GM12878 (cell line): ENCODE results near the gene ERAL1. TPM values are rescaled to one million over a fixed set of nuclear protein-coding genes. Genes with fewer than 3 reads are reported as not detected.
A peak's percentile ranks its signal among the peaks of the same experiment; 100 is the strongest.

Experiments used
- BHLHE40 ChIP-seq, 2 experiments: fragments of 450-650 bp in 1 of 2; IDR thresholded peaks; 2 replicates each; pipeline ENCODE4 v1.6.1; 2011 to 2017; ENCODE audit warnings: low read depth in 2 of 2, borderline replicate concordance in 1 of 2, improper control_type of control experiment in 1 of 2, low read length in 1 of 2, mild to moderate bottlenecking in 1 of 2
- BRCA1 ChIP-seq: IDR thresholded peaks from 2 replicates; pipeline ENCODE4 v1.6.1; 2011; ENCODE audit warnings: low read depth, low read length, improper control_type of control experiment
- CBFB ChIP-seq: IDR thresholded peaks from 2 replicates; pipeline ENCODE4 v1.6.1; 2016; ENCODE audit warnings: antibody characterized with exemption, low read depth
- CHD4 ChIP-seq: fragments of 200-600 bp; sonication (generic); IDR thresholded peaks from 2 replicates; pipeline ENCODE4 v1.6.1; 2016; ENCODE audit warnings: mild to moderate bottlenecking
- FOS ChIP-seq: IDR thresholded peaks from 3 replicates; pipeline ENCODE4 v1.6.1; 2011; ENCODE audit warnings: borderline replicate concordance; ENCODE audit not compliant: insufficient read length; ENCODE audit errors: extremely low read depth
- MTA3 ChIP-seq: IDR thresholded peaks from 2 replicates; pipeline ENCODE4 v1.6.1; 2012; ENCODE audit warnings: low read length, inconsistent platforms, borderline replicate concordance
- NRF1 ChIP-seq: conservative IDR thresholded peaks from 2 replicates; pipeline ENCODE4 v1.6.1; 2011; ENCODE audit warnings: mild to moderate bottlenecking, low read depth, low read length, improper control_type of control experiment
- PAX5 ChIP-seq: IDR thresholded peaks from 2 replicates; pipeline ENCODE4 v1.6.1; 2011; ENCODE audit warnings: low read depth, low read length, borderline replicate concordance
- POLR2A ChIP-seq: IDR thresholded peaks from 2 replicates; pipeline ENCODE4 v1.6.1; 2011; ENCODE audit warnings: low read depth, mild to moderate bottlenecking, low read length
- POLR2AphosphoS2 ChIP-seq: IDR thresholded peaks from 2 replicates; pipeline ENCODE4 v1.6.1; 2011; ENCODE audit warnings: low read depth, mild to moderate bottlenecking, low read length, improper control_type of control experiment, moderate library complexity
- RFX5 ChIP-seq: IDR thresholded peaks from 2 replicates; pipeline ENCODE4 v1.6.1; 2011; ENCODE audit warnings: low read depth, low read length, improper control_type of control experiment
- RUNX3 ChIP-seq: IDR thresholded peaks from 2 replicates; pipeline ENCODE4 v1.6.1; 2012; ENCODE audit warnings: low read length, inconsistent platforms
- SMC3 ChIP-seq: IDR thresholded peaks from 2 replicates; pipeline ENCODE4 v1.6.1; 2011; ENCODE audit warnings: low read length, improper control_type of control experiment, borderline replicate concordance
- SPI1 ChIP-seq: IDR thresholded peaks from 2 replicates; pipeline ENCODE4 v1.6.1; 2011; ENCODE audit warnings: low read depth, mild to moderate bottlenecking, low read length, moderate library complexity, borderline replicate concordance; ENCODE audit not compliant: insufficient read depth
- SUZ12 ChIP-seq: fragments of 200-600 bp; sonication (generic); IDR thresholded peaks from one replicate; pipeline ENCODE4 v1.6.1; 2018; ENCODE audit warnings: antibody characterized with exemption, mild to moderate bottlenecking; ENCODE audit not compliant: unreplicated experiment
- TARDBP ChIP-seq: IDR thresholded peaks from 2 replicates; pipeline ENCODE4 v1.6.1; 2016; ENCODE audit warnings: borderline replicate concordance
- YY1 ChIP-seq: IDR thresholded peaks from 2 replicates; pipeline ENCODE4 v1.6.1; 2011; ENCODE audit warnings: low read depth, mild to moderate bottlenecking, low read length
- ZNF274 ChIP-seq: IDR thresholded peaks from one replicate; pipeline ENCODE4 v1.8.0; 2011; ENCODE audit not compliant: insufficient read length, insufficient read depth
- polyA plus RNA-seq, 11 experiments: library from polyadenylated mRNA; depleted of rRNA in 4 of 11; unstranded in 6 of 11; stranded (reverse) in 5 of 11; fragments of >200 nt; fragmentation: Nextera tagmentation in 4 of 11; fragmentation: Illumina TruSeq in 1 of 11; extraction: Ambion mirVana in 4 of 11; extraction: Trizol in 1 of 11; gene quantifications; 1 replicate in 1 of 11; 2 replicates in 10 of 11; pipeline versions ENCODE4 v1.2.1 to v1.2.3, GENCODE V29; 2011 to 2016; ENCODE audit warnings: inconsistent platforms in 2 of 11, missing spikeins in 2 of 11, low read depth in 1 of 11
- total RNA-seq, 4 experiments: library from RNA; depleted of rRNA in 3 of 4; stranded (reverse); fragments of >200 nt in 3 of 4; fragmentation: Illumina TruSeq in 1 of 4; extraction: Trizol in 1 of 4; gene quantifications; 2 replicates each; pipeline versions ENCODE4 v1.2.1 to v1.2.3, GENCODE V29; 2013 to 2021
- TF ChIP-seq, protein P1 (sequence below): fragments of 450-650 bp; formaldehyde crosslinking; IDR thresholded peaks from 2 replicates; pipeline ENCODE4 v1.4.0; 2020; ENCODE audit warnings: mild to moderate bottlenecking, moderate library complexity
- TF ChIP-seq, protein P2 (sequence below): IDR thresholded peaks from 2 replicates; pipeline ENCODE4 v1.6.1; 2011; ENCODE audit warnings: mild to moderate bottlenecking, low read depth, low read length, moderate library complexity; ENCODE audit not compliant: insufficient replicate concordance
- TF ChIP-seq, protein P3 (sequence below): fragments of 450-650 bp; IDR thresholded peaks from 2 replicates; pipeline ENCODE4 v1.6.1; 2017; ENCODE audit warnings: borderline replicate concordance
- TF ChIP-seq, protein P4 (sequence below): fragments of 450-650 bp; IDR thresholded peaks from 2 replicates; pipeline ENCODE4 v1.6.1; 2014; ENCODE audit warnings: mild to moderate bottlenecking
- TF ChIP-seq, protein P5 (sequence below): fragments of 450-650 bp; IDR thresholded peaks from 2 replicates; pipeline ENCODE4 v1.6.1; 2016; ENCODE audit warnings: mild to moderate bottlenecking

ERAL1 gene
- total and polyA plus RNA-seq, 10 of the 15 experiments (the other 5 are each of a cell fraction or from before 2014, with no cell fraction given), result 27.7 to 175 (median 104) TPM

DNA sequence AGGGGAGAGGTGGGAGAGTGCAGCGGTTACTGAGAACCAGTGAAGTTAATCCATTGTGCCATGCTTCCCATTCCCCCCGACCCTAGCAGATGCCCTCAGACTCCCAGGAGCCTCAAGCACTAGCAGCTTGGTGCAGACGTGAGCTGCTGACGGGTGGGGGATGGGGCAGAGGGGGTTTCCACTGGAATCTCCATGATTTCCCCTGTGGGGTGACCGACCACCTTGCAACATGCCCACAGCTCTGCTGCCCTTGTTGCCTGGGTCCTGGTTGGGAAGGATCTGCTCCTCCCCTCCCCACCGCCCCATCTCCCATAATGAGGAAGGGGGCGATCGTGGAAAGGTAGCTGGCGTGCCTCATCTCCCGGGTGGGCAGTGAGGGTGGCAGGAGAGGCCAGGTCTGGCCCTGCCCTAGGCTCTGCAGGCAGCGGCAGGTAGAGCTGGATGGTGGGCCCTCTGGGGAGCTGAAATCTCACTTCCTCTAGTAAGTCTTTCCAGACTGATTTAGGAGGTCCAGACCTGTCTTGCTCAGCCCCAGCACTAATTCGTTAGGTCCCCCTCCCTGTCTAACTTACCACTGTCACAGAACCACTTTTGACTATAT lies 33.2 kb downstream of the ERAL1 start (continued):
- TF ChIP-seq, protein P1, sequence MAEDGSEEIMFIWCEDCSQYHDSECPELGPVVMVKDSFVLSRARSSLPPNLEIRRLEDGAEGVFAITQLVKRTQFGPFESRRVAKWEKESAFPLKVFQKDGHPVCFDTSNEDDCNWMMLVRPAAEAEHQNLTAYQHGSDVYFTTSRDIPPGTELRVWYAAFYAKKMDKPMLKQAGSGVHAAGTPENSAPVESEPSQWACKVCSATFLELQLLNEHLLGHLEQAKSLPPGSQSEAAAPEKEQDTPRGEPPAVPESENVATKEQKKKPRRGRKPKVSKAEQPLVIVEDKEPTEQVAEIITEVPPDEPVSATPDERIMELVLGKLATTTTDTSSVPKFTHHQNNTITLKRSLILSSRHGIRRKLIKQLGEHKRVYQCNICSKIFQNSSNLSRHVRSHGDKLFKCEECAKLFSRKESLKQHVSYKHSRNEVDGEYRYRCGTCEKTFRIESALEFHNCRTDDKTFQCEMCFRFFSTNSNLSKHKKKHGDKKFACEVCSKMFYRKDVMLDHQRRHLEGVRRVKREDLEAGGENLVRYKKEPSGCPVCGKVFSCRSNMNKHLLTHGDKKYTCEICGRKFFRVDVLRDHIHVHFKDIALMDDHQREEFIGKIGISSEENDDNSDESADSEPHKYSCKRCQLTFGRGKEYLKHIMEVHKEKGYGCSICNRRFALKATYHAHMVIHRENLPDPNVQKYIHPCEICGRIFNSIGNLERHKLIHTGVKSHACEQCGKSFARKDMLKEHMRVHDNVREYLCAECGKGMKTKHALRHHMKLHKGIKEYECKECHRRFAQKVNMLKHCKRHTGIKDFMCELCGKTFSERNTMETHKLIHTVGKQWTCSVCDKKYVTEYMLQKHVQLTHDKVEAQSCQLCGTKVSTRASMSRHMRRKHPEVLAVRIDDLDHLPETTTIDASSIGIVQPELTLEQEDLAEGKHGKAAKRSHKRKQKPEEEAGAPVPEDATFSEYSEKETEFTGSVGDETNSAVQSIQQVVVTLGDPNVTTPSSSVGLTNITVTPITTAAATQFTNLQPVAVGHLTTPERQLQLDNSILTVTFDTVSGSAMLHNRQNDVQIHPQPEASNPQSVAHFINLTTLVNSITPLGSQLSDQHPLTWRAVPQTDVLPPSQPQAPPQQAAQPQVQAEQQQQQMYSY, result no peak
- TF ChIP-seq RUNX3, result no peak; the same call in 1 of the 2 replicates
- TF ChIP-seq POLR2A, result no peak
- TF ChIP-seq SMC3, result no peak
- no peak for TF ChIP-seq BHLHE40 (IDR thresholded peaks at IDR 0.05; ENCODE audit: borderline replicate concordance in 1 of 2, low read depth in 2 of 2, low read length in 1 of 2)
- TF ChIP-seq MTA3, result no peak
- TF ChIP-seq CHD4, result no peak
- TF ChIP-seq, protein P2, sequence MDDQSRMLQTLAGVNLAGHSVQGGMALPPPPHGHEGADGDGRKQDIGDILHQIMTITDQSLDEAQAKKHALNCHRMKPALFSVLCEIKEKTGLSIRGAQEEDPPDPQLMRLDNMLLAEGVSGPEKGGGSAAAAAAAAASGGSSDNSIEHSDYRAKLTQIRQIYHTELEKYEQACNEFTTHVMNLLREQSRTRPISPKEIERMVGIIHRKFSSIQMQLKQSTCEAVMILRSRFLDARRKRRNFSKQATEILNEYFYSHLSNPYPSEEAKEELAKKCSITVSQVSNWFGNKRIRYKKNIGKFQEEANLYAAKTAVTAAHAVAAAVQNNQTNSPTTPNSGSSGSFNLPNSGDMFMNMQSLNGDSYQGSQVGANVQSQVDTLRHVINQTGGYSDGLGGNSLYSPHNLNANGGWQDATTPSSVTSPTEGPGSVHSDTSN, result no peak
- TF ChIP-seq SPI1, result peak; percentile 87
- TF ChIP-seq, protein P3, sequence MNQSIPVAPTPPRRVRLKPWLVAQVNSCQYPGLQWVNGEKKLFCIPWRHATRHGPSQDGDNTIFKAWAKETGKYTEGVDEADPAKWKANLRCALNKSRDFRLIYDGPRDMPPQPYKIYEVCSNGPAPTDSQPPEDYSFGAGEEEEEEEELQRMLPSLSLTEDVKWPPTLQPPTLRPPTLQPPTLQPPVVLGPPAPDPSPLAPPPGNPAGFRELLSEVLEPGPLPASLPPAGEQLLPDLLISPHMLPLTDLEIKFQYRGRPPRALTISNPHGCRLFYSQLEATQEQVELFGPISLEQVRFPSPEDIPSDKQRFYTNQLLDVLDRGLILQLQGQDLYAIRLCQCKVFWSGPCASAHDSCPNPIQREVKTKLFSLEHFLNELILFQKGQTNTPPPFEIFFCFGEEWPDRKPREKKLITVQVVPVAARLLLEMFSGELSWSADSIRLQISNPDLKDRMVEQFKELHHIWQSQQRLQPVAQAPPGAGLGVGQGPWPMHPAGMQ, result no peak
- no peak for TF ChIP-seq SUZ12
- TF ChIP-seq POLR2AphosphoS2, result peak; percentile 16; the same call in 1 of the 2 replicates
- TF ChIP-seq TARDBP, result no peak
- no peak for TF ChIP-seq FOS
- TF ChIP-seq ZNF274, result no peak
- TF ChIP-seq CBFB, result no peak
- TF ChIP-seq, protein P4, sequence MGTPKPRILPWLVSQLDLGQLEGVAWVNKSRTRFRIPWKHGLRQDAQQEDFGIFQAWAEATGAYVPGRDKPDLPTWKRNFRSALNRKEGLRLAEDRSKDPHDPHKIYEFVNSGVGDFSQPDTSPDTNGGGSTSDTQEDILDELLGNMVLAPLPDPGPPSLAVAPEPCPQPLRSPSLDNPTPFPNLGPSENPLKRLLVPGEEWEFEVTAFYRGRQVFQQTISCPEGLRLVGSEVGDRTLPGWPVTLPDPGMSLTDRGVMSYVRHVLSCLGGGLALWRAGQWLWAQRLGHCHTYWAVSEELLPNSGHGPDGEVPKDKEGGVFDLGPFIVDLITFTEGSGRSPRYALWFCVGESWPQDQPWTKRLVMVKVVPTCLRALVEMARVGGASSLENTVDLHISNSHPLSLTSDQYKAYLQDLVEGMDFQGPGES, result no peak
- no peak for TF ChIP-seq YY1
- TF ChIP-seq, protein P5, sequence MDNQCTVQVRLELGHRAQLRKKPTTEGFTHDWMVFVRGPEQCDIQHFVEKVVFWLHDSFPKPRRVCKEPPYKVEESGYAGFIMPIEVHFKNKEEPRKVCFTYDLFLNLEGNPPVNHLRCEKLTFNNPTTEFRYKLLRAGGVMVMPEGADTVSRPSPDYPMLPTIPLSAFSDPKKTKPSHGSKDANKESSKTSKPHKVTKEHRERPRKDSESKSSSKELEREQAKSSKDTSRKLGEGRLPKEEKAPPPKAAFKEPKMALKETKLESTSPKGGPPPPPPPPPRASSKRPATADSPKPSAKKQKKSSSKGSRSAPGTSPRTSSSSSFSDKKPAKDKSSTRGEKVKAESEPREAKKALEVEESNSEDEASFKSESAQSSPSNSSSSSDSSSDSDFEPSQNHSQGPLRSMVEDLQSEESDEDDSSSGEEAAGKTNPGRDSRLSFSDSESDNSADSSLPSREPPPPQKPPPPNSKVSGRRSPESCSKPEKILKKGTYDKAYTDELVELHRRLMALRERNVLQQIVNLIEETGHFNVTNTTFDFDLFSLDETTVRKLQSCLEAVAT, result no peak
- TF ChIP-seq PAX5, result no peak
- no peak for TF ChIP-seq BRCA1
- no peak for TF ChIP-seq NRF1
- TF ChIP-seq RFX5, result no peak
